Kidney (tissue), 14 donors: ENCODE data around the gene C21orf91. TPM values are rescaled to one million over a fixed set of nuclear protein-coding genes. Genes with fewer than 3 reads are reported as not detected.
A peak's percentile ranks its signal among the peaks of the same experiment; 100 is the strongest.

Experiments
- DNase-seq, 5 donors: peaks; one replicate each; pipeline ENCODE4 v3.0.0-alpha.2; 2013 to 2020
- FAIRE-seq: peaks from 2 replicates; lab custom pipeline; 2012; peaks lifted over from hg19 to GRCh38; lab: Jason Lieb, UNC
- H3K27ac ChIP-seq, 2 donors: one replicate each; pipeline ENCODE4 v1.7.0; 2013; ENCODE audit warnings: low read depth in 2 of 2, low read length in 2 of 2, inconsistent platforms in 1 of 2
- H3K27me3 ChIP-seq: one replicate; pipeline ENCODE4 v1.7.1; 2013; ENCODE audit warnings: low read length, inconsistent platforms; ENCODE audit not compliant: control insufficient read depth, insufficient read depth
- H3K36me3 ChIP-seq, 3 donors: one replicate each; pipeline versions ENCODE4 v1.7.0 to v1.7.1; 2013; ENCODE audit warnings: low read length in 3 of 3, control low read depth in 1 of 3, inconsistent platforms in 1 of 3; ENCODE audit not compliant: insufficient read depth in 3 of 3, control insufficient read depth in 2 of 3
- H3K4me1 ChIP-seq, 3 donors: one replicate each; pipeline versions ENCODE4 v1.7.0 to v1.7.1; 2013; ENCODE audit warnings: low read length in 3 of 3, inconsistent platforms in 1 of 3, low read depth in 1 of 3; ENCODE audit not compliant: control insufficient read depth in 2 of 3, insufficient read depth in 2 of 3
- H3K4me3 ChIP-seq, 3 donors: one replicate each; pipeline versions ENCODE4 v1.7.0 to v1.8.1; 2013; ENCODE audit warnings: low read length in 3 of 3, control low read depth in 1 of 3, inconsistent platforms in 1 of 3
- H3K9ac ChIP-seq, 3 donors: one replicate each; pipeline versions ENCODE4 v1.7.0 to v1.7.1; 2013; ENCODE audit warnings: low read length in 3 of 3, control low read depth in 1 of 3, inconsistent platforms in 1 of 3
- H3K9me3 ChIP-seq, 3 donors: one replicate each; pipeline versions ENCODE4 v1.7.0 to v1.7.1; 2013; ENCODE audit warnings: low read length in 3 of 3, control low read depth in 1 of 3, inconsistent platforms in 1 of 3; ENCODE audit not compliant: control insufficient read depth in 2 of 3, insufficient read depth in 1 of 3
- CTCF ChIP-seq: IDR thresholded peaks from 3 replicates; pipeline ENCODE4 v1.5.1; 2012; ENCODE audit warnings: mild to moderate bottlenecking, moderate library complexity, borderline replicate concordance; ENCODE audit not compliant: insufficient read depth; ENCODE audit errors: extremely low read depth
- intact Hi-C: fragments of 100-400 bp; cut with DNase I; formaldehyde crosslinking; loops from one replicate; pipeline ENCODE4 v1.11.1; 2022
- polyA plus RNA-seq: library from polyadenylated mRNA; stranded (reverse); fragments of 350-450 nt; fragmentation: Illumina TruSeq; extraction: RNeasy Lipid Tissue Mini Kit (QIAGEN cat#74804); gene quantifications from one replicate; pipeline ENCODE4 v1.2.3, GENCODE V29; 2014; ENCODE audit warnings: low read depth, low replicate concordance; ENCODE audit not compliant: insufficient read depth
- total RNA-seq: library from RNA; stranded (reverse); fragmentation: NEBNext Ultra II Directional; extraction: Animal tissue kit (Norgen Biotek cat#: 25700); gene quantifications from one replicate; pipeline ENCODE4 v1.2.1, GENCODE V29; 2021
- donor health status: control.
- donor health status: control.
- donor health status: control.
- donor health status: control.
- donor health status: control.
- donor health status: DM: yes; HTN: yes; CAD: no.
- donor health status: Normal renal cell carcinoma (clear cell type).

C21orf91 gene
- total and polyA plus RNA-seq, 2 donors from 2014 or later = 2.5 to 20.4 TPM

DNA sequence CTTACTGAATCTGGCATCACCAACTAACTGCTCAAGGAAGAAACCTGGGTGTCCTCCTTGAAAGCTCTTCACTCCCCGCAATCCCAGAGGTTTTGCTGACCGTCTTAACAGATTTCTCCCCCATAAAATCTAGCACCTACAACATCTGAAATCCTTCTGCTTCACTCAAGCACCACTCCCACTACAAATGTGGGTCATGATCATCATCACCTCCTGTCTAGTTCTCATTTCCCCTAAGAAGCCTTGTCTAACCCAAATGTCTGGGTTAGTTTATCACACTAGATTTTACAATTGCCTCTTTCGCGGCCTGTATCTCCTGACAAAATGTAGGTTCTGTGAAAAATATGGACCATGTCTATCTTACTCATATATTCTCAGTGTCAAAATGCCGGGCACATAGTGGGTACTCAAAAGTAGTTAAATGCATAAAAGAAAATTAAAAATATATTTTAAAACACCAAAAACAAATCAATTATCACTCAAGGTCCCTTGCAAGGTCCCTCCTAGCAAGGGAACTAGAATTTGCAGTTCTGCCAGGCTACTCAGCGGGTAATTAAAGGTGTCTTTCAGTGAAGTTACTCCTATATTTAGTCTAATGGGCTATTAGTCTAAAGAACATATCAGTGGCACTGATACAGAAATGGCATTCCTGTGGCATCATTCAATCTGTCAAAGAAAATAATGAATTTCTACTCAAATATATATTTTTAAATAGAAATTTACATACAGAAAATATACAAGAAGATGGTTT lies 19.6 kb downstream of the C21orf91 start:
- H3K36me3 ChIP-seq = peaks cover 0 to 2% (median 0%) of the 10 kb centered on the region in 3 donors
- no peak overlapping the region for H3K9ac ChIP-seq
- no peaks in the 10 kb centered on the region for H3K27me3 ChIP-seq
- DNase-seq = no peak
- no peak overlapping the region for H3K27ac ChIP-seq
- intact Hi-C loops = no loop called here
- H3K4me1 ChIP-seq = no peaks in the 10 kb centered on the region
- no peaks in the 10 kb centered on the region for H3K9me3 ChIP-seq
- no peak for TF ChIP-seq CTCF
- no peak overlapping the region for H3K4me3 ChIP-seq
- FAIRE-seq = no peak

DNA sequence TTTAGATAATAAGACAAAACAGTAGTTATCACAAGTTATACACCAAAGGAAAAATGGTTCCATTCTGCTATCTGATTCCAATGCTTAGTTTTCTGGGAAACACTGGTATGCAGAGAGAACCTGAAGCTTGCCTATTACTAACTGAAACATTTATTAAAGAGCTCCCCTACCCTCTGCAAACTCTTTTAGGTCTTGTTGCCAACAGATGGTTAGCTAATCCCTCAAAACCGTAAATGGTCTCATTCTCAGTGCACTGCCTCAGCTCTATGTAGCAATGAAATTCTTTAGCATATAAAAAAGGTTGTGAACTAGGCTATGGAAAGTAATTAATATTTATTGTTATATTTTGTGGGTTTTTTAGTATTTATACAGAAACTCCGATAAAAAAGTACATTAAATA lies 20.4 kb downstream of the C21orf91 start:
- no peak for TF ChIP-seq CTCF
- no peaks in the 10 kb centered on the region for H3K9me3 ChIP-seq
- FAIRE-seq = no peak
- no peaks in the 10 kb centered on the region for H3K27me3 ChIP-seq
- H3K9ac ChIP-seq = no peak overlapping the region
- H3K4me3 ChIP-seq = no peak overlapping the region
- no peak overlapping the region for H3K27ac ChIP-seq
- H3K36me3 ChIP-seq = peaks cover 0 to 2% (median 0%) of the 10 kb centered on the region in 3 donors
- H3K4me1 ChIP-seq = no peaks in the 10 kb centered on the region
- DNase-seq = no peak
- intact Hi-C loops = no loop called here

DNA sequence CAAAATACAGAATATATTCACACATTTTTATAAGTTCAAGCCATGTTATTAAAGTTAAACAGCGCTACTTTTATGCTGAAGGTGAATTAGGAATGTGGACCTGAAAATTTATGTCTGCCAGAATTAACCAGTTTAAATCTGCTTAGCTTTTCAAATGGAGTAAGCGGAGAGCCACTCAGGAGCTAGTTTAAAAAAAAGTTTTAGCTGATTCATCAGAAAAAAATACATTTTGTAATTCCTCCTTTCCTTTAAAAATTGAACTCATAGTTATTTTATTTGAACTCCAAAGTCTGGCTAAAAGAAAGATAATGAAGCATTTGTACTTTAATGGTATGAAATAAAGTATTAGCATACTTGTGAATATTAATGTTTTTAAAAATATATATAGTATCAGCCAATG lies 21.2 kb downstream of the C21orf91 start:
- no peaks in the 10 kb centered on the region for H3K9me3 ChIP-seq
- FAIRE-seq (peak; percentile 92), DNase-seq (no peak)
- no peak overlapping the region for H3K9ac ChIP-seq
- intact Hi-C loops = no loop called here
- H3K4me3 ChIP-seq = no peak overlapping the region
- H3K27me3 ChIP-seq = no peaks in the 10 kb centered on the region
- no peak for TF ChIP-seq CTCF
- peaks cover 0 to 5% (median 0%) of the 10 kb centered on the region in 3 donors for H3K4me1 ChIP-seq
- H3K36me3 ChIP-seq = peaks cover 0 to 2% (median 0%) of the 10 kb centered on the region in 3 donors
- no peak overlapping the region for H3K27ac ChIP-seq
